Memory B cell (primary cell): Measurements from ENCODE around the gene TENT4B.
"Not testable (repeated sequence)": the region's sequence is repeated elsewhere in the genome, so short reads cannot be mapped to it uniquely, and the experiment has no call there.

Source experiments
- ATAC-seq: fragments of 150-1000 bp; cut with Tn5 transposase; 2 replicates; pipeline ENCODE4 v1.10.0; 2021; ENCODE audit warnings: low read depth, mild to moderate bottlenecking, moderate library complexity
- DNase-seq, 2 donors: peaks; one replicate each; pipeline ENCODE4 v3.0.0; 2022; ENCODE audit warnings: low spot score in 2 of 2
- H3K27ac Mint-ChIP-seq: one replicate; pipeline ENCODE4 v1.8.0; 2022; ENCODE audit warnings: mild to moderate bottlenecking, moderate library complexity, mixed read lengths
- H3K27me3 Mint-ChIP-seq: one replicate; pipeline ENCODE4 v1.8.0; 2022; ENCODE audit warnings: mixed read lengths
- H3K36me3 Mint-ChIP-seq: one replicate; pipeline ENCODE4 v1.8.0; 2022; ENCODE audit warnings: mild to moderate bottlenecking, mixed read lengths
- H3K4me1 Mint-ChIP-seq: one replicate; pipeline ENCODE4 v1.8.0; 2022; ENCODE audit warnings: mixed read lengths
- H3K4me3 Mint-ChIP-seq: one replicate; pipeline ENCODE4 v1.8.0; 2022; ENCODE audit warnings: mild to moderate bottlenecking, moderate library complexity, mixed read lengths
- H3K9me3 Mint-ChIP-seq: one replicate; pipeline ENCODE4 v1.8.0; 2022; ENCODE audit warnings: mixed read lengths

Gene TENT4B

DNA sequence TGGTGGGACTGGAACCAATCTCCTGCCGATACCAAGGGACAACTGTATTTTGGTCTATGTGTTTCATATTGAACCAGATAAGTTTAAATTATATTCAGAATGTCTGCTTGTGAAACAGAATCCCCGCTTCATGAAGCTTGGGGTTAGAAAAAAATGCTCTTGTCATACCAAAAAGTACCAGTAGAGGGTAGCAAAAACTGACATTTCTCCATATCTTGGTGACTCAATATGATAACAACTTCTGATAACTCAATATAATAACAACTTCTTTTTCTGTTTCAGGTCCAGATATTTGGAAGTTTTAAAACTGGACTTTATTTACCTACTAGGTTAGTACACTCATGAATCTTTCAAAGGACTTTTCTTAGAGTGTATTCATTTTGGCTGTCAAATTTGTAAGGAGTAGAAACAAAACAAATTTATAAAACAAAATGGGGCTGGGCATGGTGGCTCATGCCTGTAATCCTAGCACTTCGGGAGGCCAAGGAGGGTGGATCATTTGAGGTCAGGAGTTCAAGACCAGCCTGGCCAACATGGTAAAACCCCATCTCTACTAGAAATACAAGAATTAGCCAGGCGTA is 60.9 kb downstream of the TENT4B start:
- Mint-ChIP-seq H3K9me3 (no peaks in the 10 kb centered on the region), H3K27me3 (no peaks in the 10 kb centered on the region), H3K4me3 (no peak overlapping the region), H3K27ac (no peak overlapping the region), H3K4me1 (peaks cover 17% of the 10 kb centered on the region), H3K36me3 (peaks cover 12% of the 10 kb centered on the region)
- ATAC-seq: peak; percentile 37
- DNase-seq: peak in 1 of 2 donors; percentile 56

DNA sequence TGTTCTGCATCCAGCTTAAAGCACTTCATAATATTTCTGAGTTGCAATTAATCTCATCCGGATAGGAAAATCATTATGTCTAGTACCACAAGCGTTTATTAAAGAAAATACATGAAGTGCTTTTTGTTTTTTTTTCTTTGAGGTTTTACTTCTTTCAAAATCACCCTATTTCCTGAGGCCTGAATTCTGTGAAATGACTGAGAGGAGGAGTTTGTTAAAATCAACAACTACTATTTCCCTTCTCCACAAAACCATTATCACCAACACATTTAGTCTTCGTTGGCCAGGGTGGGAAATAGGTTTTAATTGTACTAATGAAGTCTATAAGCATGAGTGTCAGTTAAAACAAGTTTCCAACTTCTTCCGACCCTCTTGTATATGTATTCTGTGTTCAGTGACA is 62.6 kb downstream of the TENT4B start:
- H3K36me3 Mint-ChIP-seq: peaks cover 15% of the 10 kb centered on the region
- no peak for ATAC-seq

DNA sequence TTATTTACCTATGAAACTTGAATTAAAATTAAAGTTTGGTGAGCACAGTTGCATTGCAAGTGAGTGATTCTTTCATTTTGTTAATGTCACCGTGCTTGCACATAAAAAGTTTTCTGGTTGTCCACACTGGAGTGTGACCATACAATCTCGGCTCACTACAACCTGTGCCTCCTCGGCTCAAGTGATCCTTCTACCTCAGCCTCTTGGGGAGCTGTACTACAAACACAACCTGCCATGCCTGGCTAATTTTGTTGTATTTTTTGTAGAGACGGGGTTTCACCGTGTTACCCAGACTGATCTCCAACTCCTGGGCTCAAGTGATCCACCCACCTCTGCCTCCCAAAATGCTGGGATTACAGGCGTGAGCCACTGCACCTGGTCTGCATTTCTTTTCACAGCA is 63.1 kb downstream of the TENT4B start:
- no peak overlapping the region for H3K27ac Mint-ChIP-seq

More for the DNA sequence above, 62.6 kb downstream of the TENT4B start:
- Mint-ChIP-seq H3K4me3 (no peak overlapping the region), H3K27ac (no peak overlapping the region), H3K9me3 (no peaks in the 10 kb centered on the region), H3K4me1 (peaks cover 2% of the 10 kb centered on the region), H3K27me3 (no peaks in the 10 kb centered on the region)
- no peak for DNase-seq

DNA sequence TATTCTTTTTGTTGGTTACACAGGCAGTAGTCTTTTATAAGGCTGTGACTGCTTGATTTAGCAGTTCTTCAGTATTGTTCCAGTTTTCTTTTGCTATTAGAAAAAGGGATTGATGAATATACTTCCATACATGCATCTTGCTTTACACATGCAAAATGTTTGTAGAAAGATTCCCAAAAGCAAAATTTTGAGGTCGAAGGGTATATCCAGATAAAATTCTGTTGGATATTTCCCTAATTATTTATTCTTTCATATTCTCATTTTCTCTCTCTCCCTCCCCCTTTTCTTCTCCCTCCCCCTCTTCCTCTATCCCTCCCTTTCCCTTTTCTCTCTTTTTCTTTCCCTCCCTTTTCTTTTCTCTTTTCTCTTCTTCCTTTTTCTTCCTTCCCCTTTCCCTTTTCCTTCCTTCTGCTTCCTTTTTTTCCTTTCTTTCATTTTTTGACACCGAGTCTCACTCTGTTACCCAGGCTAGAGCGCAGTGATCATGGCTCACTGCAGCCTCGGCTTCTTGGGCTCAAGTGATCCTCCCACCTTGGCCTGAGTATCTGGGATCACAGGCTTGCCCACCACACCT is 66.4 kb downstream of the TENT4B start:
- Mint-ChIP-seq H3K27me3 (no peaks in the 10 kb centered on the region), H3K4me3 (no peak overlapping the region), H3K27ac (no peak overlapping the region), H3K4me1 (no peaks in the 10 kb centered on the region), H3K36me3 (peaks cover 17% of the 10 kb centered on the region), H3K9me3 (no peaks in the 10 kb centered on the region)
- DNase-seq (no peak), ATAC-seq (no peak)

More for the DNA sequence above, 63.1 kb downstream of the TENT4B start:
- Mint-ChIP-seq H3K27me3 (no peaks in the 10 kb centered on the region), H3K4me3 (no peak overlapping the region), H3K9me3 (no peaks in the 10 kb centered on the region), H3K36me3 (peaks cover 13% of the 10 kb centered on the region), H3K4me1 (no peaks in the 10 kb centered on the region)
- DNase-seq (no peak), ATAC-seq (no peak)

DNA sequence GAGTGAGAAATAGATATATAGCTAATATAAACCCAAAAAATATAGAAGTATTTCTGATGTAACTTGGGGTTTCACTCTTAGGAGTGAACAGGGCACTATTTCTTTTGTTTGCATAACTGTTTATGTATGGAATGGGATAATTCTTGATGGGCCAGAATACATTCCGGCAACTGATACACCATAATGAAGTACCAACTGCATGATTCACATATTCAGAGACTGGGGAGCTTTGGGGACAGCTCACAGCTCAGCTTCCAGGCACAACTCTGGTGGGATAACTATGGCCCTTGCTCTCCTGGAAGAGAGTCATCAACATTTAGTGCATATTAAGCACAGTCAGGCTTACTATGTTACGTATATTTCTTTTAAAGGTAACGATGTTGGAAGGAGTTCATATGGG is 71.2 kb downstream of the TENT4B start:
- Mint-ChIP-seq H3K27me3 (no peaks in the 10 kb centered on the region), H3K4me3 (no peak overlapping the region), H3K27ac (peak overlapping the region; percentile 24), H3K36me3 (peaks cover 27% of the 10 kb centered on the region), H3K4me1 (no peaks in the 10 kb centered on the region), H3K9me3 (no peaks in the 10 kb centered on the region)
- ATAC-seq (no peak), DNase-seq (no peak)

DNA sequence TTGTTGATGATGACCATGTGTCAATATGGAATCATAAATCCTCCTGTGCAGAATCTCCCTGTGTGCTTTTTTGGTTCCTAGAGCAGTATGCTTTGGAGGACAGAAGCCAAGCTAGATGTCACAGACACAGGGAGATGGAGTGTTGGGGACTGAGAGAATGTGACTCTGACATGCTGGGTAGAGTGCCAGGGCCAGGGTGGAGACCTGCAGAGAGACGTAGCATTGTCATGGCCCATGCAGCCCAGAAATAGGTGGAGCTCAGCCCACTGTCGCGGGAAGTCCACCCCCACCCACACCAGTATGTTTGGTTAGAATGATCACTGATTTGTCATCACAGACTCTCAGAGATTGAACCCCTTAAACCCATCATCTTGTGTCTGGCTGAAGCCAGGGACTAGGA is 74.0 kb downstream of the TENT4B start:
- Mint-ChIP-seq H3K9me3 (no peaks in the 10 kb centered on the region), H3K36me3 (peaks cover 27% of the 10 kb centered on the region), H3K27ac (no peak overlapping the region), H3K4me1 (no peaks in the 10 kb centered on the region), H3K4me3 (no peak overlapping the region), H3K27me3 (no peaks in the 10 kb centered on the region)
- ATAC-seq: no peak
- DNase-seq: no peak

DNA sequence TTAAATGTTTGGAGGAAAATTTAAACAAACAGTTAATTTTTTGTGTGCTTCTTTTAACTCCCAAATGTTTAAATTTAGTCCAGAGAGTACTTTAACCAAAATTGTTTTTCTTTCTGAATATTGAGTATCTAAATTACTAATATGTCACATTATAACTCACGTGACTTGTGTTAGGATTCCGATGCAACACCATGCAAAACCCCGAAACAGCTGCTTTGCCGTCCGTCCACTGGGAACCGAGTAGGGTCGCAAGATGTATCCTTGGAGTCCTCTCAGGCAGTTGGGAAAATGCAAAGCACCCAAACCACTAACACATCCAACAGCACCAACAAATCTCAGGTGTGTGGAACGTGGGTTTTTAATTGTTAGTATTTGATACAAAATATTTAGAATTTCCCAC is 74.6 kb downstream of the TENT4B start:
- ATAC-seq (no peak), DNase-seq (no peak)
- Mint-ChIP-seq H3K9me3 (no peaks in the 10 kb centered on the region), H3K36me3 (peaks cover 27% of the 10 kb centered on the region), H3K4me3 (no peak overlapping the region), H3K27me3 (no peaks in the 10 kb centered on the region), H3K27ac (no peak overlapping the region), H3K4me1 (no peaks in the 10 kb centered on the region)

DNA sequence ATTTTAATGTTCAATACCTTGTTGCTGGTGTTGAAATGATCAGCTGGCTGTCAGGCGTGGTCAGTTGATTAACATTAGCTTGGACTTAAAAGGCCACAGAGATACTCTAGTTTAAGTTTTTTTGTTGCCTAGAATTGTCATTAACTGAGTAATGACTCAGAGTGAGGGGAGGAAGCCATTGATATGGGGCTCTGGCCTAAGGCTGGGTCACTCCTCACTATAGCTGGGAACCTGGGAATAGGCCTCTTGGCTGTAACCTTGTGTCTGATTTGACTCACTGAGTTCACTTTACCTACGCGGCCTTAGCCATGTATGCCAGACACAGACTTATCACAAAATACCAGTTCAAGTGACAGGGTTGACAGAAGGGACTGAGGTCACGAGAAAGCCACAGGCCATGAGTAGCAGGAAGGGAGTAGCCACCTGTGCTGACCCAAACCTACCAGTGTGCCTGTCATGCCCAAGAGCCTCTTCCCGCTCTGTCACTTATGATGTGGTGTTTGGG is 75.3 kb downstream of the TENT4B start:
- H3K4me1 Mint-ChIP-seq: no peaks in the 10 kb centered on the region
- no peaks in the 10 kb centered on the region for H3K9me3 Mint-ChIP-seq
- ATAC-seq (no peak), DNase-seq (no peak)
- H3K27me3 Mint-ChIP-seq: no peaks in the 10 kb centered on the region
- H3K4me3 Mint-ChIP-seq: no peak overlapping the region
- peaks cover 27% of the 10 kb centered on the region for H3K36me3 Mint-ChIP-seq
- no peak overlapping the region for H3K27ac Mint-ChIP-seq

DNA sequence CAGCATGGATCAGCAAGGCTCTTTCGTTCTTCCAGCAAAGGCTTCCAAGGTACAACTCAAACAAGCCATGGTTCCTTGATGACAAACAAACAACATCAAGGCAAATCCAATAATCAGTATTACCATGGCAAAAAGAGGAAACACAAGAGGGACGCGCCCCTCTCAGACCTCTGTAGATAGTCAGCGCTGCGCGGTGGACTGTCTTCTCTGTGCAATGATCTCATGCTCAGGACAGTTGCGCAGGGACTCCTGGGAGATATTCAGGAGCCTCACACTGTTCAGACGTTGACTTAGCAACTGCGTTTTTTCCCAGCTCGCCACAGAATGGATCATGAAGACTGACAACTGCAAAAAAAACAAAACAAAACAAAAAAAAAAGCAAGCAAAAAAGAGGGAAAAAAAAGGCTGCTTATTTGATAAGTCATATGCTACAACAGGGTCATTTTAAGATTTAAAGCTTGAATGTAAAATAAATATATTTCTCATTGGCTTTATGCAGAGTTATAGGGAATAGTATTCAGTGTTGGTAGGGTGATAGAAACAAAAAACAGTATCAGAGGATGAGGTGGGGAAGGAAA is 76.1 kb downstream of the TENT4B start:
- Mint-ChIP-seq H3K4me3 (no peak overlapping the region), H3K4me1 (no peaks in the 10 kb centered on the region)

DNA sequence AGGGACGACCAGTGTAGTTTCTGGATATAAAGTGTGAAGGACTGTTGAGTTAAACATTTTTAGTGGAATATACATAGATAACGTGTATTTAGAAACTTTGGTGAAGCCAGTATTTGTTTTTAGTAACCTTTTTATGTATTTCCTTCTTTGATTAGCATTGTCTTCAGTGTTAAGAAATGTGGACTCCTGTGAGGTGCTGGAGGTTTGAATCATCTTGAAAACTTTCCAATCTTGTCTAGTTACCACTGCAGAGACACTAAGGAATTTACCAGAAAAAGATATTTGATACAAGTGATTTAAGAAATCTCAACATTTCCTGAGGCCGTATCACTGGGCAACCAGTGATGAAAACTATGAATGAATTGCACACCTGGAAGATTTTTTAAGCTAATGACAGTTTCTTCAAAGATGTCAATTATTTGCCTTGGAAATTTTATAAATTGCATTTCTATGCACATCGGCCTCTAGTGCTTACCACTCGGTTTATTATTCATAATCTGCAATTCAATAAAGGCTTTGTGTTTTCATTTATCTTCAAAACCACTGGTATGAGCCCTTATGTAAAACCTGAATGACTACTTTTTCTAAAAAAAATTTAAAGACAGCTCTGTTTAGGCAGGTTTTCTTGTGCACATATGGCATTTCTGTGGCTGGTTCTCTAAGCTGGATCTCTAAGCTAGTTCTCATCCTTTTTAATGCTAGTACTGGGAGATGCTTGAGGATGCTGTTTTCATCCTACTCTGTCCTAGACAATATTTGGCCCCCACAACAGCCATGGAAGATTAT is 81.9 kb downstream of the TENT4B start:
- no peak for ATAC-seq
- Mint-ChIP-seq H3K4me1 (no peaks in the 10 kb centered on the region), H3K27me3 (no peaks in the 10 kb centered on the region), H3K36me3 (peaks cover 2% of the 10 kb centered on the region), H3K9me3 (no peaks in the 10 kb centered on the region), H3K4me3 (no peak overlapping the region), H3K27ac (no peak overlapping the region)
- DNase-seq: no peak

More for the DNA sequence above, 76.1 kb downstream of the TENT4B start:
- no peaks in the 10 kb centered on the region for H3K9me3 Mint-ChIP-seq
- H3K27ac Mint-ChIP-seq: no peak overlapping the region
- ATAC-seq: no peak
- no peaks in the 10 kb centered on the region for H3K27me3 Mint-ChIP-seq
- H3K36me3 Mint-ChIP-seq: peaks cover 23% of the 10 kb centered on the region
- DNase-seq: no peak

DNA sequence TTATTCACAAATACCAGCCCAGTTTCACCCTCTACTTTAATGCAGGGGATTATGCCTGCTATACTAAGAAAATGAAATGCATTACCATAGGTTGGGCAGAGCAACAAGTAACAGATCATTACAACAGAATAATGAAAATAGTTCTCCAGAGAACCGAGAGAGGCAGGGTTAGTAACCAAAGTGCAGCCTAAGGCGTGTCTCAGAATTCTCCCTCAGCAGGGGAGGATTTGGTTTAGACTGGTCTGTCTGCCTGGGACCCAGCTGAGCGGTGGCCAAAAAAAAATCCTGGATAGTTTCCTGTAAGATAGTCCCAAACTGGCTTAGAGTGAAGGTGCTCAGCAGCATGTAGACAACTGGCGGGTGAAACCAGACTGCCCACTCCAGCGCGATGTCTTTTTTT is 82.5 kb downstream of the TENT4B start:
- H3K27me3 Mint-ChIP-seq: no peaks in the 10 kb centered on the region
- no peak overlapping the region for H3K4me3 Mint-ChIP-seq
- no peak overlapping the region for H3K27ac Mint-ChIP-seq
- DNase-seq: no peak
- H3K36me3 Mint-ChIP-seq: peaks cover under 1% of the 10 kb centered on the region
- no peaks in the 10 kb centered on the region for H3K9me3 Mint-ChIP-seq
- ATAC-seq: no peak
- H3K4me1 Mint-ChIP-seq: no peaks in the 10 kb centered on the region

DNA sequence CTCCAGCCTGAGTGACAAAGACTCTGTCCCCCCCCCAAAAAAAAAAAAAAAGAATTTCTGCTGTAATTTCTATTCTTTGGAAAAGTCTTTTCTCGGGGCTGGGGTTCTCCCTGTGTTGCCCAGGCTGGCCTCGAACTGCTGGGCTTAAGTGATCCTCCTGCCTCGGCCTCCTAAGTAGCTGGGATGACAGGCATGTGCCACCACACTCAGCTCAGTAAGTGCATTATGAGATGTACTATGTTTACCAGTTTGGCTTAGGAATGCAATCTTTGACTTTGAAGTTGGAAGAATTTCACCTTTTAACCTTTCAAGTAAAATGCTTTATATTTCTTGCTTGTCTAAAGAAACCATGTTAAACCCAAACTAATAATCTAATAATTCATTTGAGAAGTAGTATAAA is 85.2 kb downstream of the TENT4B start:
- H3K4me1 Mint-ChIP-seq: no peaks in the 10 kb centered on the region
- no peaks in the 10 kb centered on the region for H3K9me3 Mint-ChIP-seq
- DNase-seq: no peak
- no peak overlapping the region for H3K27ac Mint-ChIP-seq
- no peak for ATAC-seq
- H3K36me3 Mint-ChIP-seq: no peaks in the 10 kb centered on the region
- H3K27me3 Mint-ChIP-seq: no peaks in the 10 kb centered on the region
- no peak overlapping the region for H3K4me3 Mint-ChIP-seq

DNA sequence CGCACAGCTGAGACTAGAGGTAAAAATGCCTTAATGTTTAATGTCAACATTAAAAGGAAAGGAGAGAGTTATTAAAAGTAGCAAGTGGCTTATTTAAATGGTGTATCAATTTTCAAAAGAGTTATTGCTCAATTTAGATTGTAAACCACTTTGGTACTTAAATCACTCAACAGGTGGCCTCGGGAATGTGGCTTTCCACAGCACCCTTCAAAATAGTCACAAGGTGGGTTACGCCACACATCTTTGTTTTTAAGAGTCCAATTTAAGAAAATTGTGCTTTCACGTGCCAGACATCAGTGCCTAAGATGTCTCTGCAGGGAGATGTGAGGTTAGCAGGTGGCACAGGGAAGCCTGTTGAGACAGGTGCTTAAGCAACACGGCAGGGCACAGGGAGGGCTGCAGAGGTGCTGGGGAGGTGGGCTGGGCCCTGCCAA is 85.8 kb downstream of the TENT4B start:
- no peaks in the 10 kb centered on the region for H3K36me3 Mint-ChIP-seq
- H3K27ac Mint-ChIP-seq: no peak overlapping the region
- DNase-seq (no peak), ATAC-seq (no peak)
- H3K27me3 Mint-ChIP-seq: no peaks in the 10 kb centered on the region
- H3K4me1 Mint-ChIP-seq: no peaks in the 10 kb centered on the region
- no peak overlapping the region for H3K4me3 Mint-ChIP-seq
- H3K9me3 Mint-ChIP-seq: no peaks in the 10 kb centered on the region

DNA sequence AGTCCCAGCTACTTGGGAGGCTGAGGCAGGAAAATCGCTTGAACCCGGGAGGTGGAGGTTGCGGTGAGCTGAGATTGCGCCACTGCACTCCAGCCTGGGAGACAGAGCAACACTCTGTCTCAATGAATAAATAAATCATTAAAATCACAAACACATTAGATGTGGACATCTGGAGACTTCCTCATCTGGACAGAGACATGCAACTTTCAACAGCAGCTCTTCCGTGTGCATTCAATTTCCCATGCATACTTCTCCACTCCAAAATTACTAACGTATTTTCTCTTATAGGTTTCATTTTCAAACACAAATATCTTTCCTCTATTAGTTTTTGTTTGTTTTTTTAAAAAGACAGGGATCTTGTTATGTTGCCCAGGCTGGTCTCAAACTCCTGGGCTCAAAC is 89.9 kb downstream of the TENT4B start:
- ATAC-seq, H3K27ac Mint-ChIP-seq, H3K27me3 Mint-ChIP-seq, H3K9me3 Mint-ChIP-seq, H3K36me3 Mint-ChIP-seq, H3K4me1 Mint-ChIP-seq, H3K4me3 Mint-ChIP-seq, DNase-seq: not testable (repeated sequence)
